ENCODE results near the gene PANK3. TPM values are rescaled to one million over a fixed set of nuclear protein-coding genes. Genes with fewer than 3 reads are reported as not detected.
A peak's percentile ranks its signal among the peaks of the same experiment; 100 is the strongest.

The PANK3 gene
- total RNA-seq, 6 experiments from 2014 or later = 30.1 to 85.4 (median 46.3) TPM

DNA sequence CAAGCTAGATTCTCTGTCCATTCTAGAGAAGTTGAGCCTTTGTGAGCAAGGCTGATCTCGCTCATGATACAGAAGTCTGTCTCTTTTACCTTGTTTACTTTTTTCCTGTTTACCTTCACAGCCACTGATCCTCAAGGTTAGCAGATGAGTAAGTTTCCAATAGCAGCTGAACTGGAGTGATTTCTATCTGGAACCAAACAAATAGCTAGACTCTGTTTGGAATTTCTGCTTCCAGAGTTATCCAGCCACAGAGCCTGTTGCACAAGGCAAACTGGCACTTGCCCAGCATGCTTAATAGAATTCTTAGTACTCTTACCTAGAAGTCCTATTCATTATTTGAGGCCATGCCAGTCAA lies 12.8 kb upstream of the PANK3 start:
- intact Hi-C loops (cut with DNase I) = no loop called here
- Histone ChIP-seq H3K4me1 (peaks cover 0 to 31% (median 11%) of the 10 kb centered on the region in 4 donors), H3K27me3 (no peaks in the 10 kb centered on the region), H3K4me3 (peak overlapping the region in 2 of 3 donors; percentile 5 to 14), H3K27ac (peak overlapping the region; percentile 74 to 93 (median 87)), H3K36me3 (no peaks in the 10 kb centered on the region), H3K9me3 (no peaks in the 10 kb centered on the region)
- no peak for TF ChIP-seq POLR2A (IDR thresholded peaks at IDR 0.05)
- no peak for TF ChIP-seq CTCF (IDR thresholded peaks at IDR 0.05)
- 50% methylated on average over 1 of the region's 1 CpG for WGBS (ENCODE audit: insufficient coverage, low coverage, low lambda C conversion rate, missing lambda C conversion rate)
- ATAC-seq = peak; percentile 84 to 97 (median 90)
- peak; percentile 86 to 94 (median 89) for DNase-seq

GRCh38 chr5:168591302-168592013 lies 12.3 kb upstream of the PANK3 start:
- DNase-seq (no peak), ATAC-seq (peak; percentile 3 to 36 (median 20))
- Histone ChIP-seq H3K36me3 (no peaks in the 10 kb centered on the region), H3K27ac (peak overlapping the region; percentile 74 to 93 (median 87)), H3K4me1 (peaks cover 0 to 27% (median 11%) of the 10 kb centered on the region in 4 donors), H3K9me3 (no peaks in the 10 kb centered on the region), H3K27me3 (no peaks in the 10 kb centered on the region), H3K4me3 (peak overlapping the region in 2 of 3 donors; percentile 5 to 14)
- WGBS (ENCODE audit: insufficient coverage, low coverage, low lambda C conversion rate, missing lambda C conversion rate) = 38% methylated on average over 2 of the region's 2 CpGs
- TF ChIP-seq POLR2A (IDR thresholded peaks at IDR 0.05) = no peak
- intact Hi-C loops (cut with DNase I) = no loop called here

GRCh38 chr5:168590666-168591065 lies 11.5 kb upstream of the PANK3 start:
- 25% methylated on average over 2 of the region's 3 CpGs for WGBS (ENCODE audit: insufficient coverage, low coverage, low lambda C conversion rate, missing lambda C conversion rate)
- intact Hi-C loops (cut with DNase I) = no loop called here
- no peaks in the 10 kb centered on the region for H3K9me3 ChIP-seq
- H3K27me3 ChIP-seq = no peaks in the 10 kb centered on the region
- DNase-seq (peak; percentile 40 to 71 (median 69)), ATAC-seq (peak; percentile 71 to 86 (median 76))
- no peak overlapping the region for H3K4me3 ChIP-seq
- no peaks in the 10 kb centered on the region for H3K36me3 ChIP-seq
- H3K27ac ChIP-seq = peak overlapping the region in 2 of 3 donors; percentile 87 to 93
- H3K4me1 ChIP-seq = peaks cover 0 to 22% (median 11%) of the 10 kb centered on the region in 4 donors
- no peak for TF ChIP-seq CTCF (IDR thresholded peaks at IDR 0.05)
- no peak for TF ChIP-seq POLR2A (IDR thresholded peaks at IDR 0.05)

GRCh38 chr5:168587987-168588386 lies 8.8 kb upstream of the PANK3 start:
- Histone ChIP-seq H3K27me3 (no peaks in the 10 kb centered on the region), H3K9me3 (no peaks in the 10 kb centered on the region), H3K27ac (no peak overlapping the region), H3K4me3 (no peak overlapping the region), H3K36me3 (no peaks in the 10 kb centered on the region), H3K4me1 (peaks cover 0 to 22% (median 11%) of the 10 kb centered on the region in 4 donors)
- 81% methylated on average over 5 of the region's 5 CpGs for WGBS (ENCODE audit: insufficient coverage, low coverage, low lambda C conversion rate, missing lambda C conversion rate)
- intact Hi-C loops (cut with DNase I) = no loop called here
- ATAC-seq (no peak), DNase-seq (no peak)
- TF ChIP-seq CTCF (IDR thresholded peaks at IDR 0.05) (no peak), POLR2A (IDR thresholded peaks at IDR 0.05) (no peak)

- Histone ChIP-seq H3K27ac (no peak overlapping the region), H3K4me3 (no peak overlapping the region), H3K36me3 (no peaks in the 10 kb centered on the region), H3K27me3 (no peaks in the 10 kb centered on the region), H3K4me1 (peaks cover 0 to 3% (median 1%) of the 10 kb centered on the region in 4 donors), H3K9me3 (no peaks in the 10 kb centered on the region)
- no peak for TF ChIP-seq CTCF (IDR thresholded peaks at IDR 0.05)
- no peak for TF ChIP-seq POLR2A (IDR thresholded peaks at IDR 0.05)
- no peak for ATAC-seq
- no peak for DNase-seq
- WGBS (ENCODE audit: insufficient coverage, low coverage, low lambda C conversion rate, missing lambda C conversion rate) = 71% methylated on average over 5 of the region's 5 CpGs
- intact Hi-C loops (cut with DNase I) = no loop called here
Measured at GRCh38 chr5:168585119-168585856, 6.1 kb upstream of the PANK3 start.
